Stimulated activated CD8-positive, alpha-beta memory T cell treated with anti-CD3 and anti-CD28 coated beads, Interleukin-4, amount 100 ng/mL, for 24 hours (primary cell): ENCODE results near the gene SLC26A9.

Experiments used
- DNase-seq: peaks from one replicate; pipeline ENCODE4 v3.0.0-alpha.2; 2020; ENCODE audit warnings: low read depth

Gene SLC26A9

GRCh38 chr1:205973377-205974232 is 30.3 kb upstream of the SLC26A9 start:
- no peak for DNase-seq

- no peak for DNase-seq
These were observed 29.4 kb upstream of the SLC26A9 start for GRCh38 chr1:205972491-205973168.

GRCh38 chr1:205972081-205972480 is 28.8 kb upstream of the SLC26A9 start:
- no peak for DNase-seq

GRCh38 chr1:205971082-205971481 is 27.8 kb upstream of the SLC26A9 start:
- DNase-seq, result no peak

- DNase-seq, result no peak
These were observed 27.2 kb upstream of the SLC26A9 start for GRCh38 chr1:205970486-205970885.

GRCh38 chr1:205969229-205969628 is 26.0 kb upstream of the SLC26A9 start:
- no peak for DNase-seq

GRCh38 chr1:205967554-205968335 is 24.5 kb upstream of the SLC26A9 start:
- no peak for DNase-seq

- DNase-seq, result no peak
These were observed 22.0 kb upstream of the SLC26A9 start for GRCh38 chr1:205965036-205965884.

- DNase-seq, result no peak
These were observed 20.3 kb upstream of the SLC26A9 start for GRCh38 chr1:205963352-205964155.

- DNase-seq, result no peak
These were observed 19.6 kb upstream of the SLC26A9 start for GRCh38 chr1:205962821-205963221.

GRCh38 chr1:205961991-205962820 is 18.9 kb upstream of the SLC26A9 start:
- DNase-seq, result no peak

- DNase-seq, result no peak
These were observed 18.1 kb upstream of the SLC26A9 start for GRCh38 chr1:205961405-205961804.

- DNase-seq, result no peak
These were observed 16.5 kb upstream of the SLC26A9 start for GRCh38 chr1:205959789-205960188.

GRCh38 chr1:205955499-205955898 is 12.2 kb upstream of the SLC26A9 start:
- DNase-seq, result no peak

- DNase-seq, result no peak
These were observed 11.7 kb upstream of the SLC26A9 start for GRCh38 chr1:205954819-205955404.

GRCh38 chr1:205951746-205952145 is 8.5 kb upstream of the SLC26A9 start:
- no peak for DNase-seq

- no peak for DNase-seq
These were observed 7.7 kb upstream of the SLC26A9 start for GRCh38 chr1:205950826-205951549.

GRCh38 chr1:205950280-205950679 is 7.0 kb upstream of the SLC26A9 start:
- no peak for DNase-seq

- DNase-seq, result no peak
These were observed 6.5 kb upstream of the SLC26A9 start for GRCh38 chr1:205949753-205950152.
